22Rv1 (cell line): ENCODE results near the gene EML6.

Experiments used
- ZFX ChIP-seq: fragments of 450-650 bp; IDR thresholded peaks from 2 replicates; pipeline ENCODE4 v1.6.1; 2017; ENCODE audit warnings: antibody characterized with exemption, borderline replicate concordance
- TF ChIP-seq, protein P1 (sequence below): fragments of 450-650 bp; IDR thresholded peaks from 2 replicates; pipeline ENCODE4 v1.5.1; 2017; ENCODE audit warnings: mild to moderate bottlenecking

DNA sequence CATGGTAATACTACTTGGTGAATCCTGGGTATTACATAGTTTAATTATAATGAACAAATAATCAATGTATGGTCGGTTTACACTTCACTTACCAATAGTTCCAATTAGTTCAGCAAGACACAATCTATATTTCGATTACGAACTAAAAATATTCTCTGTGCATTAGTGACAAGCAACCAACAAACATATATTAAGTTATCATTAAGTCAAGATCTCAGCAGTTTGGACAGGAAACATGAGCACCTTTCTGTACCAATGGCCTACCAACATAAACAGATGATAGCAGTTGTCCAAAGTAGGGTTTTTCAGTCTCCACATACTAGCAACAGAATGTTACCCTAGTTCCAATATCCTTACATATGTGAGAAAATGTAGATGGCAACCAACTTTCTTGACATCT lies 294.0 kb downstream of the EML6 start:
- TF ChIP-seq, protein P1, sequence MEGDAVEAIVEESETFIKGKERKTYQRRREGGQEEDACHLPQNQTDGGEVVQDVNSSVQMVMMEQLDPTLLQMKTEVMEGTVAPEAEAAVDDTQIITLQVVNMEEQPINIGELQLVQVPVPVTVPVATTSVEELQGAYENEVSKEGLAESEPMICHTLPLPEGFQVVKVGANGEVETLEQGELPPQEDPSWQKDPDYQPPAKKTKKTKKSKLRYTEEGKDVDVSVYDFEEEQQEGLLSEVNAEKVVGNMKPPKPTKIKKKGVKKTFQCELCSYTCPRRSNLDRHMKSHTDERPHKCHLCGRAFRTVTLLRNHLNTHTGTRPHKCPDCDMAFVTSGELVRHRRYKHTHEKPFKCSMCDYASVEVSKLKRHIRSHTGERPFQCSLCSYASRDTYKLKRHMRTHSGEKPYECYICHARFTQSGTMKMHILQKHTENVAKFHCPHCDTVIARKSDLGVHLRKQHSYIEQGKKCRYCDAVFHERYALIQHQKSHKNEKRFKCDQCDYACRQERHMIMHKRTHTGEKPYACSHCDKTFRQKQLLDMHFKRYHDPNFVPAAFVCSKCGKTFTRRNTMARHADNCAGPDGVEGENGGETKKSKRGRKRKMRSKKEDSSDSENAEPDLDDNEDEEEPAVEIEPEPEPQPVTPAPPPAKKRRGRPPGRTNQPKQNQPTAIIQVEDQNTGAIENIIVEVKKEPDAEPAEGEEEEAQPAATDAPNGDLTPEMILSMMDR = no peak
- TF ChIP-seq ZFX = no peak
